HG02970 (cell line): ENCODE data around the gene SORBS2.
"Not testable (repeated sequence)": the region's sequence is repeated elsewhere in the genome, so short reads cannot be mapped to it uniquely, and the experiment has no call there.

Source experiments
- ATAC-seq: cut with Tn5 transposase; IDR thresholded peaks from one replicate; pipeline ENCODE4 v1.9.1; 2021; ENCODE audit warnings: mild to moderate bottlenecking, moderate library complexity, moderate number of reproducible peaks; ENCODE audit not compliant: unreplicated experiment, low FRiP score

The SORBS2 gene

GRCh38 chr4:185576314-185576961, 235.6 kb downstream of the SORBS2 start:
- ATAC-seq = no peak

GRCh38 chr4:185573651-185574199, 238.3 kb downstream of the SORBS2 start:
- no peak for ATAC-seq

DNA sequence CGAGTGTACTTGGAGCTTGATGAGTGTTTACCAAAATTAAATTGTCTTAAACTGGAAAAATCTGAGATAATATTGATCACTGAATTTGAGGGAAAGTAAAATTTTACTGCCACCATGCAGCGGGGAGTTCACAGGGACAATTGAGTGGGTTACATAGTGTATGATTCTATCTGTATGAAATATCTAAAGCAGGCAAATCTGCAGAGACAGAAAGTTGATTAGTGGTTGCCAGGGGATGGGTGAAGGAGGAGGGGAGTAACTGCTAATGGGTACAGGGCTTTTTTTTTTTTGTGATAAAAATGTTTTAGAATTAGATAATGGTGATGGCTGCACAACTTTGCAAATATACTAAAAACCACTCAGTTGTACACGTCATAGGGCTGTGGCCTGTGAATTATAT, 241.3 kb downstream of the SORBS2 start:
- ATAC-seq = no peak

DNA sequence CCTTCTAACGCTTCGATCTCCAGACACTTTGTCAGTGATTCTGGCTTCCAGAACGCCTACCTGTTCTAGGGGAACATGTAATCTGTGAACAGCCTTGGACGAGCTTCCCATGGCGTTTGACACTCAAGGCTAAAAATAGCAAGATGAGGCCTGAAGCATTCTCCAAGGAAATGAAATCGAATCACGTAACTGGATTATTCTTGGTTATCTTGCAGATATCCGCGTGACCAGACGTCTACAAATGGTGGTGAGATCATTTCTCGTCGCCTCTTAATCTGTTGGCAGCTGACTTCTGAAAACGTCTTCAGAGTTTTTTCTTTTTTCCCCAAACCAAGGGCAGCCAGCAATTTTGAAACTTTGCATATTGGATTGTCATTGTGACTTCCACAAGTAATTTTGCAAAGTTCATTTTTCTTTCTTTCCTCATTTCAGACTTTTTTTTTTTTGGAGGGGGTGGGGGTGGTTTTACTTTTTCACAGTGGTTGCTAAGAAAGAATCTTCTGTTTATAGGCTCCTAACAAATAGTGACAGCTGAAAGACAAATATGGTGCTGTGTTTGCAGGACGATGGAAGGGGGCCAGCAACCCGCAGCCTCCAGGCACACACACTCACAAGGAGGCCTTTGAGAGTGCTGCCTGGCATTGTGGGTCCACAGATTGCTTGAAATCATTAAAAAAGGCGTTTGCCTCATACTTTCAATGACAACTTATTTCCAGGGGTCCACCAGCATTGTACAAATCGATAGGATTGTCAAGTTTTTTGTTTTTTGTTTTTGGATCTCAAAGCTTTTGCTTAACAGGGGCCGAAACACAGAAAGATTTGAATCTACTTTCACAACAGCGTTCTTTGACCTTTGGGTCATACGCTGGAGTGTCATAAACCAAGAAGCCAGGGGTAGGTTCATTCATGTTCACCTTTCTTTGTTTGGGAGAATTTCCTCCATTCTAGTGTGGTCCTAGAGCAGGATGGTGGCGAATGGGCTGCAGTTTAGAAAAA, 244.3 kb downstream of the SORBS2 start:
- no peak for ATAC-seq

GRCh38 chr4:185566972-185567371, 245.0 kb downstream of the SORBS2 start:
- ATAC-seq = no peak

DNA sequence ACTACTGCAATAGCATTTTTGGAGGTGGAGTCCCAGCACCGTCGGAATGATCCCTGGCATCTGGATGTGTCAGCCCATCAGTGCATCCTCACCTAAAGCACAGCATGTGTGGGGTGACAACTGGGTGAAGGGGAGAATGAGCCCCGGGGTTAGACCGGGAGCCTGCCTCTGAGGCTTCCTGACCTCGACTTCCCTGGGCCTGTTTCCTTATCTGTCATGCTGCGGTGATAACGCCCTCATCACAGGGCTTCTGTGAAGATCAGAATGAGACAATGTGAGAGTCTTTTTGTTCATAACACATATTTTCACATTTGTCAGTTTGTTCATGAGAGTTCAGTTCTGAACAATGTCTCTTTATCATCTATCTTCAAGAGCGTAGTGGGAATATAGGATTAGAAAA, 245.6 kb downstream of the SORBS2 start:
- no peak for ATAC-seq

- no peak for ATAC-seq
These were observed 246.3 kb downstream of the SORBS2 start for GRCh38 chr4:185565696-185566095.

- ATAC-seq = no peak
These were observed 247.6 kb downstream of the SORBS2 start for GRCh38 chr4:185564349-185564748.

DNA sequence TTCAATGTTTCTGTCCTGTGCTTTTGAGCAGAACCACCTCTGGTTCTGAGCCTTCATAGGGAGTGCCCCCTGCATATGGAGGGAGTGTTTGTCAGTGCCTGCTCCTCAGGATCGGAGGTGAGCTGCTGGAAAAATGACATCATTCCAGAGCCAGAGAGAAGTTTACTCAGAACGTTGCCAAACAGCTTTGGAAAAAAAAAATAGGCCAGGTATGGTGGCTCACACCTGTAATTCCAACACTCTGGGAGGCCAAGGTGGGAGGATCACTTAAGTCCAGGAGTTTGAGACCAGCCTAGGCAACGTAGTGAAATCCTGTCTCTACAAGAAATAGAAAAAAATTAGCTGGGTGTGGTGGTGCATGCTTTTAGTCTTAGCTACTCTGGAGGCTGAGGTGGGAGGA, 249.5 kb downstream of the SORBS2 start:
- ATAC-seq = no peak

DNA sequence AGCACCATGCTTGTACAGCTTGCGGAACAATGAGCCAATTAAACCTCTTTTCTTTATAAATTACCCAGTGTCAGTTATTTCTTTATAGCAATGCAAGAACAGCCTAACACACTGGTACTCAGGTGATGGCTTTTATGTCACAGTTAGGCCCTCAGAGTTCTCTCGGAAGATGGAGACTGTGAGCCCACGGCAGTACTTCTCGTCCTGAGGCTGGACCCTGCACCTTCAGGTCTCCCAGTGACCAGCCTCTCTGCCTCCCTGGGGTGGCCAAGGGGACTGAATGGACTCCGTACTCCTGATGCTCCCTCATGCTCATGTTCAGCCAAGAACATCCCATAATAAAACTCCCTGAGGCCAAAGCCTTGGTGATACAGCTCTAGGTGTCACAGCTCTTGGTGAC, 251.7 kb downstream of the SORBS2 start:
- no peak for ATAC-seq

DNA sequence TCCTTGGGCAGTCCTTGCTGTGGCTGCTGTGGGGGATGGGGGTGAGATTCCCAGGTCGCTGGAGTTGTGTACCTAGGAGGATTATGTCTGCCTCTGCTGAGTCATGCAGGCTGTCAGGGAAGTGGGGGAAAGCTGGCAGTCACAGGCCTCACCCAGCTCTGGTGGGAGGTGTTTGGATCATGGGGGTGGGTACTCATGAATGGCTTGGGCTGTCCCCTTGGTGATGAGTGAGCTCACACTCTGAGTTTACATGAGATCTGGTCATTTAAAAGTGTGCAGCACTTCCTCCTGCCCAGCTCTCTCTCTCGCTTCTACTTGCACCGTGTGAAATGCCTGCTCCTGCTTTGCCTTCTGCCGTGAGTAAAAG, 252.1 kb downstream of the SORBS2 start:
- no peak for ATAC-seq

- not testable (repeated sequence) for ATAC-seq
These were observed 252.6 kb downstream of the SORBS2 start for GRCh38 chr4:185559251-185559914.

- no peak for ATAC-seq
These were observed 257.4 kb downstream of the SORBS2 start for GRCh38 chr4:185554365-185555126.

DNA sequence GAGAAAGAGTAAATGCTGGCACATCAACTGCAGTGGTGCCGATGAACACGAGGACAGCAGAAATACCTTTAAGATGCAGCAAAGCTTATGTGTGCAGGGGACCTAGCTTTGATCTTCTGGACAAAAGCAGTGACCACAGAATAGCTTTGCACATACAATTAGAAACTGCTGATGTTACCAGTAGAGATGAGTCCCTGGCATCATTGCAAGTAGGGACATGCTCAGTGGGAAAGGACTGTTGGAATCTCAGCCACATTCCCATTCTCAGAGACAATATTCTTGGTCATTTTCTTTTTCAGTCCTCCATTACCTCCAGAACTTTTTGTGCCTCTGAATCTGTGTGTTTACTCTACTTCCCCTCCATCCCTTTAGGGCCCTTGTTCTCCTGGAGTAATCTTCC, 259.7 kb downstream of the SORBS2 start:
- no peak for ATAC-seq

DNA sequence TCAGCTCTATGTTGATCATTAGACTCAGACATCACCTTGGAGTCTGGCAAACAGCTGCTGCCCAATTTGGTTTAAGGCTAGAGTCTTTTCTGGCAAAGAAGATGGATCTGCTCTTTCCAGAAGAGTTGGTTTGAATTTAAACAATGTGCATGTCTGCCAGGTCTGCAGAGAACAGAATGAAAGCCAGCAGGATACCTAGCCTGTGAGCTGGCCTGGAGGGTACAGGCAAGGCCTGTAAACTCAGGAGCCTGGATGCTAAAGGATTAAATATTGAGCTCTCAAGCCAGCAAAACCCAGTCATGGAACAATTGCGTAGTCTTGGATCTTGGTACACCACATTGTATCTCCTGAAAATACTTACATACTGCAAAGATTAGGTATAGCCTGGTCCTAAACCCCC, 261.1 kb downstream of the SORBS2 start:
- no peak for ATAC-seq

GRCh38 chr4:185549095-185549639, 262.8 kb downstream of the SORBS2 start:
- no peak for ATAC-seq

- ATAC-seq = no peak
These were observed 263.4 kb downstream of the SORBS2 start for GRCh38 chr4:185548587-185548986.

DNA sequence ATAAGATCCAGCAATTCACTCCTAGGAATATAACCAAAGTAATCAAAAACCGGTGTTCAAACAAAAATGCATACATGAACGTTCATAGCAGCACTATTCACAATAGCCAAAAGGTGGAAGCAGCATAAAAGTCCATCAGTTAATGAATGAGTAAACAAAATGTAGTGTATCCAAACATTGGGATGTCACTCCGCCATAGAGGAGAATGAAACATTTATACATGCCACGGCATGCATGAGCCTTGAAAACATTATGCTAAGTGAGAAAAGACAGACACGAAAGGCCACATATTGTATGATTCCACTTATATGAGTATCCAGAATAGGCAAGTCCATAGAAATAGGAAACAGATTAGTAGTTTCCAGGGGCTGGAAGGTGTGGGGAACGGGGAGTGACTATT, 265.7 kb downstream of the SORBS2 start:
- no peak for ATAC-seq

DNA sequence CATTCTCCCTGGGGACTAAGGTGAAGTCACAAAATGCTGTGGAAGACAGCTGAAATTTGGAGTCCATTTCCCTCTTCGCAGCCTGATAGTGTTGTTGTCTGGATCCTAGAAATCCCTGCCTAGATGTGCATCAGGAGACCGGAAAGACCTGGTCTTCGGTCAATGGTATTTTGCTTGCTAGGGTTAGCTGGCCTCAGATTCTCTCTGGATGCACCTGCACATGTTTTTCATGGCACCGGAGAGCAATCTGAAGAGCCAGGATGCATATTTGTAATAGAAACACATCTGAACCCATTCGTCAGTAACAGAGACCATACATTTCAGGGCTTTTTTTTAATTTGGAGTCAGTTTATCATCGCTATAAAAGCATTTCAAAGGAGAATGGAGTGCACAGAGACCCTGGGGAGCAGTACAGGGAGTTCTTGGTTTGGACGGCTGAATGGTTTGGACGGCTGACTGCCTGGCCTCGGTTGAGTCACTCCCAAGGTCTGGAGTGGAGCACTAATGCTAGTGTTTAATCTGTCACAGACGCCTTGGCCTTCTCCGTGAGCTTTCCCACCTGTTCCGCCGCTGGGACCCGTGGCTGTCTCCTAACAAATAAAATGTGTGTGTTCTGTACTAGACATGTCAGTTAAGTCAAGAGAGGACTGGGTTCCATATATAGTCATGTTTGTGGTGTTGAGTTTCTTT, 269.2 kb downstream of the SORBS2 start:
- ATAC-seq = no peak
